Measurements from ENCODE around the gene RPN1.

GRCh38 chr3:128585974-128586373, 64.6 kb downstream of the RPN1 start:
- TF ChIP-seq GATA3 (IDR thresholded peaks at IDR 0.05; ENCODE audit: low read depth, low read length) (no peak), GATA2 (IDR thresholded peaks at IDR 0.05; ENCODE audit: low read depth, low read length) (no peak)

Data from SH-SY5Y (cell line).